Measurements from ENCODE around the gene GPR176. TPM values are rescaled to one million over a fixed set of nuclear protein-coding genes. Genes with fewer than 3 reads are reported as not detected.

The GPR176 gene
- polyA plus RNA-seq, 1 of the 3 experiments (the other 2 are of a cell fraction): 21.9 TPM

- Histone ChIP-seq H3K9me2 (no peaks in the 10 kb centered on the region), H3K79me2 (ENCODE audit: insufficient read depth) (peaks cover 21% of the 10 kb centered on the region), H3F3A (replicated peaks; ENCODE audit: insufficient read depth) (peaks cover 47% of the 10 kb centered on the region), H3K36me3 (replicated peaks in 1 of 2; ENCODE audit: control insufficient read depth in 1 of 2, insufficient read depth in 2 of 2, low read length in 1 of 2) (no peaks in the 10 kb centered on the region), H3K9me3 (no peaks in the 10 kb centered on the region), H3K27ac (ENCODE audit: low read depth in 2 of 2, low read length in 1 of 2) (peak overlapping the region in 1 of 2 experiments; percentile 62; a peak in 2 of 4 replicates), H3K4me2 (peak overlapping the region; percentile 8; the same call in 1 of the 2 replicates), H4K20me1 (ENCODE audit: insufficient read depth) (no peaks in the 10 kb centered on the region), H3K4me3 (ENCODE audit: low read depth in 2 of 2, low read length in 1 of 2) (no peak overlapping the region), H2AFZ (ENCODE audit: low read depth) (0 out of 2 replicates have a peak overlapping the region, but pooled peaks have one; percentile 4), H3K9ac (no peak overlapping the region), H3K27me3 (ENCODE audit: insufficient read depth) (no peaks in the 10 kb centered on the region), H3K4me1 (ENCODE audit: control insufficient read depth in 1 of 2, insufficient read depth in 2 of 2, low read depth in 1 of 2, low read length in 1 of 2) (peaks cover 16 to 22% of the 10 kb centered on the region in 2 experiments; a peak in 3 of 4 replicates)
- WGBS (ENCODE audit: low lambda C conversion rate): 75% methylated on average over 3 of the region's 4 CpGs
- no peak for TF ChIP-seq RXRA (IDR thresholded peaks at IDR 0.05; ENCODE audit: borderline replicate concordance, low read depth)
- TF ChIP-seq PBX3 (IDR thresholded peaks at IDR 0.05): peak; percentile 15; the same call in 1 of the 2 replicates
- DNase-seq: no peak
- ChIA-PET CTCF (interaction anchor here (0.8 to 3.1 kb wide), 11 partner anchors 9 to 188 kb away, joined by 3 to 21 read pairs (median 3); no protein-coding TSS in a partner anchor), POLR2A (no interaction called here)
These were observed 132.0 kb downstream of the GPR176 start for GRCh38 chr15:39788108-39788507.

GRCh38 chr15:39787479-39787878, 132.6 kb downstream of the GPR176 start:
- H3K4me2 ChIP-seq: peak overlapping the region; percentile 8; the same call in 1 of the 2 replicates
- no peak for TF ChIP-seq MEF2A (IDR thresholded peaks at IDR 0.05; ENCODE audit: borderline replicate concordance, low read depth)
- POLR2A ChIA-PET: no interaction called here
- no peaks in the 10 kb centered on the region for H4K20me1 ChIP-seq (ENCODE audit: insufficient read depth)
- CTCF ChIA-PET: interaction anchor here (0.7 to 3.1 kb wide), 11 partner anchors 10 to 322 kb away, joined by 3 to 21 read pairs (median 3); no protein-coding TSS in a partner anchor
- H3K27ac ChIP-seq (ENCODE audit: low read depth in 2 of 2, low read length in 1 of 2): peak overlapping the region in 1 of 2 experiments; percentile 62; a peak in 1 of 4 replicates
- no peak for DNase-seq
- H2AFZ ChIP-seq (ENCODE audit: low read depth): no peak overlapping the region
- H3K27me3 ChIP-seq (ENCODE audit: insufficient read depth): no peaks in the 10 kb centered on the region
- 40% methylated on average over 1 of the region's 1 CpG for WGBS (ENCODE audit: low lambda C conversion rate)
- no peak overlapping the region for H3K9ac ChIP-seq
- no peaks in the 10 kb centered on the region for H3K9me2 ChIP-seq
- H3K4me1 ChIP-seq (ENCODE audit: control insufficient read depth in 1 of 2, insufficient read depth in 2 of 2, low read depth in 1 of 2, low read length in 1 of 2): peaks cover 16 to 20% of the 10 kb centered on the region in 2 experiments; a peak in 3 of 4 replicates
- no peaks in the 10 kb centered on the region for H3K9me3 ChIP-seq
- no peaks in the 10 kb centered on the region for H3K36me3 ChIP-seq (replicated peaks in 1 of 2; ENCODE audit: control insufficient read depth in 1 of 2, insufficient read depth in 2 of 2, low read length in 1 of 2)
- H3K79me2 ChIP-seq (ENCODE audit: insufficient read depth): peaks cover 25% of the 10 kb centered on the region
- no peak overlapping the region for H3K4me3 ChIP-seq (ENCODE audit: low read depth in 2 of 2, low read length in 1 of 2)
- peaks cover 46% of the 10 kb centered on the region for H3F3A ChIP-seq (replicated peaks; ENCODE audit: insufficient read depth)

- peaks cover 25% of the 10 kb centered on the region for H3K79me2 ChIP-seq (ENCODE audit: insufficient read depth)
- H3K4me2 ChIP-seq: no peak overlapping the region
- H3F3A ChIP-seq (replicated peaks; ENCODE audit: insufficient read depth): peaks cover 46% of the 10 kb centered on the region
- ChIA-PET CTCF (interaction anchor here (0.9 to 3.1 kb wide), 8 partner anchors 16 to 253 kb away, joined by 3 to 21 read pairs (median 4); no protein-coding TSS in a partner anchor), POLR2A (no interaction called here)
- no peak overlapping the region for H3K4me3 ChIP-seq (ENCODE audit: low read depth in 2 of 2, low read length in 1 of 2)
- peak overlapping the region in 1 of 2 experiments; percentile 37; a peak in 1 of 4 replicates for H3K27ac ChIP-seq (ENCODE audit: low read depth in 2 of 2, low read length in 1 of 2)
- H3K36me3 ChIP-seq (replicated peaks in 1 of 2; ENCODE audit: control insufficient read depth in 1 of 2, insufficient read depth in 2 of 2, low read length in 1 of 2): no peaks in the 10 kb centered on the region
- no peaks in the 10 kb centered on the region for H3K9me2 ChIP-seq
- H4K20me1 ChIP-seq (ENCODE audit: insufficient read depth): no peaks in the 10 kb centered on the region
- H3K9ac ChIP-seq: no peak overlapping the region
- H3K27me3 ChIP-seq (ENCODE audit: insufficient read depth): no peaks in the 10 kb centered on the region
- 1% methylated on average over 5 of the region's 5 CpGs for WGBS (ENCODE audit: low lambda C conversion rate)
- no peak overlapping the region for H2AFZ ChIP-seq (ENCODE audit: low read depth)
- H3K9me3 ChIP-seq: no peaks in the 10 kb centered on the region
- H3K4me1 ChIP-seq (ENCODE audit: control insufficient read depth in 1 of 2, insufficient read depth in 2 of 2, low read depth in 1 of 2, low read length in 1 of 2): peaks cover 16 to 20% of the 10 kb centered on the region in 2 experiments; a peak in 3 of 4 replicates
- peak; percentile 66 for DNase-seq
- TF ChIP-seq TEAD4 (IDR thresholded peaks at IDR 0.05; ENCODE audit: borderline replicate concordance, insufficient read depth): no peak
- no peak for TF ChIP-seq PBX3 (IDR thresholded peaks at IDR 0.05)
- peak; percentile 60 for TF ChIP-seq SMC3 (IDR thresholded peaks at IDR 0.05; ENCODE audit: low read depth, low read length)
- peak; percentile 34; the same call in 1 of the 2 replicates for TF ChIP-seq NFIC (IDR thresholded peaks at IDR 0.05; ENCODE audit: borderline replicate concordance)
- no peak for TF ChIP-seq RCOR1 (IDR thresholded peaks at IDR 0.05; ENCODE audit: low read length)
- no peak for TF ChIP-seq MEF2A (IDR thresholded peaks at IDR 0.05; ENCODE audit: borderline replicate concordance, low read depth)
- peak; percentile 29; the same call in 1 of the 2 replicates for TF ChIP-seq MAX (IDR thresholded peaks at IDR 0.05; ENCODE audit: low read depth)
- TF ChIP-seq IRF3 (IDR thresholded peaks at IDR 0.05; ENCODE audit: low read depth, low read length): no peak
- TF ChIP-seq SIN3A (IDR thresholded peaks at IDR 0.05; ENCODE audit: borderline replicate concordance, low read depth, low read length): no peak
- TF ChIP-seq USF1 (IDR thresholded peaks at IDR 0.05; ENCODE audit: borderline replicate concordance, low read depth): no peak
- TF ChIP-seq JUND (IDR thresholded peaks at IDR 0.05): no peak
- no peak for TF ChIP-seq POLR2AphosphoS5 (IDR thresholded peaks at IDR 0.05; ENCODE audit: low read depth, low read length)
- peak; percentile 76 for TF ChIP-seq RAD21 (IDR thresholded peaks at IDR 0.05; ENCODE audit: low read length)
- no peak for TF ChIP-seq FOXJ3 (CRISPR knock-in tag; IDR thresholded peaks at IDR 0.05)
These were observed 133.5 kb downstream of the GPR176 start for GRCh38 chr15:39786447-39787056.

Data from SK-N-SH (cell line).